Endothelial cell of umbilical vein (primary cell): ENCODE results near the gene AKNA. TPM values are rescaled to one million over a fixed set of nuclear protein-coding genes. Genes with fewer than 3 reads are reported as not detected.

ENCODE experiments used
- polyA plus RNA-seq, 4 experiments: library from polyadenylated mRNA; depleted of rRNA in 3 of 4; stranded (reverse) in 3 of 4; unstranded in 1 of 4; fragments of >200 nt; gene quantifications; 2 replicates each; pipeline versions ENCODE4 v1.2.1 to v1.2.3, GENCODE V29; 2011 to 2012; ENCODE audit warnings: missing spikeins in 1 of 4
- total RNA-seq: library from RNA; stranded (reverse); gene quantifications from 2 replicates; pipeline ENCODE4 v1.2.3, GENCODE V29; 2021

AKNA gene
- total and polyA plus RNA-seq, 2 donors (not counting 3 experiments of a cell fraction or from before 2014, with no cell fraction given) = 11.3 to 22.4 TPM

Other genes starting within 250 kb of the AKNA start
- 48.6 and 49.1 TPM in 2 replicates for gene COL27A1, start 232.4 kb downstream of the AKNA start, total RNA-seq
- 14.7 and 14.9 TPM in 2 replicates for gene COL27A1, start 232.4 kb downstream of the AKNA start, polyA plus RNA-seq
- gene ORM1, start 64.9 kb downstream of the AKNA start, total RNA-seq = not detected in 2 replicates
- not detected in 2 replicates for gene ORM1, start 64.9 kb downstream of the AKNA start, polyA plus RNA-seq
- not detected in 2 replicates for gene ORM2, start 58.1 kb downstream of the AKNA start, total RNA-seq
- not detected in 2 replicates for gene ORM2, start 58.1 kb downstream of the AKNA start, polyA plus RNA-seq
- gene WHRN, start 117.5 kb upstream of the AKNA start, total RNA-seq = 0.69 and 1.1 TPM in 2 replicates
- gene WHRN, start 117.5 kb upstream of the AKNA start, polyA plus RNA-seq = 0.35 and 0.53 TPM in 2 replicates
- gene ATP6V1G1, start 199.8 kb upstream of the AKNA start, total RNA-seq = 78.9 and 82.0 TPM in 2 replicates
- 72.0 and 96.9 TPM in 2 replicates for gene ATP6V1G1, start 199.8 kb upstream of the AKNA start, polyA plus RNA-seq
- 7.6 and 8.8 TPM in 2 replicates for gene TMEM268, start 223.3 kb upstream of the AKNA start, total RNA-seq
- 7.5 and 8.2 TPM in 2 replicates for gene TMEM268, start 223.3 kb upstream of the AKNA start, polyA plus RNA-seq